Testis (tissue), 3 donors: Measurements from ENCODE around the gene ACOX1. TPM values are rescaled to one million over a fixed set of nuclear protein-coding genes. Genes with fewer than 3 reads are reported as not detected.

Experiments
- DNase-seq: peaks from one replicate; pipeline ENCODE4 v3.0.0-alpha.2; 2019
- H3K27ac ChIP-seq, 2 donors: fragments of 200-600 bp; sonication (generic); one replicate each; pipeline ENCODE4 v1.5.1; 2019
- H3K27me3 ChIP-seq: fragments of 200-600 bp; sonication (generic); one replicate; pipeline ENCODE4 v1.5.1; 2019
- H3K36me3 ChIP-seq: fragments of 200-600 bp; sonication (generic); one replicate; pipeline ENCODE4 v1.5.1; 2017; ENCODE audit warnings: low read depth; ENCODE audit errors: missing control alignments
- H3K4me1 ChIP-seq: fragments of 200-600 bp; sonication (generic); one replicate; pipeline ENCODE4 v1.5.1; 2019
- H3K4me3 ChIP-seq, 2 donors: fragments of 200-600 bp; sonication (generic); one replicate each; pipeline ENCODE4 v1.5.1; 2017 to 2019
- H3K9me3 ChIP-seq: fragments of 200-600 bp; sonication (generic); one replicate; pipeline ENCODE4 v1.5.1; 2017
- POLR2A ChIP-seq: fragments of 450-650 bp; IDR thresholded peaks from one replicate; pipeline ENCODE4 v1.6.1; 2017; ENCODE audit warnings: antibody characterized with exemption, mild to moderate bottlenecking, moderate library complexity
- WGBS, 2 donors: methylation state at CpG; one replicate each; pipeline ENCODE4 v1.1.5; 2018; 5-methylcytosine and 5-hydroxymethylcytosine counted together
- intact Hi-C: fragments of 100-400 bp; cut with DNase I; formaldehyde crosslinking; loops from one replicate; pipeline ENCODE4 v1.15.1; 2023; ENCODE audit warnings: low total_unique reads
- polyA plus RNA-seq: library from polyadenylated mRNA; stranded (reverse); fragments of 350-450 nt; fragmentation: Illumina TruSeq; extraction: RNeasy Lipid Tissue Mini Kit (QIAGEN cat#74804); gene quantifications from one replicate; pipeline ENCODE4 v1.2.3, GENCODE V29; 2014; ENCODE audit warnings: low read depth, low replicate concordance; ENCODE audit not compliant: insufficient read depth
- total RNA-seq, 2 donors: library from RNA; depleted of rRNA; stranded (reverse); fragments of >200 nt; gene quantifications; one replicate each; pipeline ENCODE4 v1.2.3, GENCODE V29; 2016
- TF ChIP-seq, protein P1 (sequence below), 3 experiments: fragments of 450-650 bp in 2 of 3; fragments of 200-600 bp in 1 of 3; sonication (generic) in 1 of 3; IDR thresholded peaks; one replicate each; pipeline ENCODE4 v1.5.1; 2016 to 2019; ENCODE audit warnings: antibody characterized with exemption in 3 of 3, mild to moderate bottlenecking in 2 of 3, moderate library complexity in 1 of 3

Gene ACOX1
- total and polyA plus RNA-seq, 3 donors from 2014 or later, result 24.1 to 77.7 (median 64.1) TPM

DNA sequence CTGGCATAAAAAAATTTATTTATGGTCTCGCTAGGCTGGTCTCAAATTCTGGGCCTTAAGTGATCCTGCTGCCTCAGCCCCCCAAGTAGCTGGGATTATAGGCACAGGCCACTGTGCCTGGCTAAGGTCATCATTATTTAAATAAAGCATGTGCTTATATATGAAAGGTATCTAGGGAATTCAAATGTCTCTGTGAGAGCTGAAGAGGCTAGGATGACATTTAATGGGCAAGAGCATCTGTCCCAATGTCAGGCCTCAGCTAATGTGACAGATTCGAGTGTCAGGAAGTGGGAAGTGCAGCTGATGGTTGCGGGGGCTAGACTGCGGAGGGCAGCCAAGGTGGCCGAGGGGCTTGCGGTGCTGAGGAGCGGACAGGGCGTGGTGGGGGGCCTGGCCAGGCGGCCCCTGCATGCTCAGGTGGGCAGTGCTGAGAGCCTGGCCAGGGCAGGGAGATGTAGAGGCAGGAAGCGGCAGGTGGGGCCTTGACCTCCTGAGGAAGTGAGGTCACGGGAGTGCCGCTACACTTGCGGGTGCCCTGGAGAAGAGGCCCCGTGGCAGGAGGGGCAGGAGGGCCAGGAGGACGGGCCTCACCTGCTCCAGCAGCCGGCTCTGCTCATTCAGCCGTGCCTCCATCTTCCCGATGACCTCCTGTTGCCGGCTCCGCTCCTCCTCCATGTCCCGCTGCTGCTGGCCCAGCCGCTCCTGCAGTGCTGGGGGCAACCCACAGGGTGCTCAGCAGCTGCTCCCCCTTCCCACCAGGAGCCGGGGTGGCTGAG is 61.6 kb downstream of the ACOX1 start:
- intact Hi-C loops, result no loop called here
- Histone ChIP-seq H3K36me3 (no peaks in the 10 kb centered on the region), H3K27ac (no peak overlapping the region), H3K4me3 (no peak overlapping the region), H3K4me1 (peaks cover 8% of the 10 kb centered on the region), H3K9me3 (no peaks in the 10 kb centered on the region), H3K27me3 (no peaks in the 10 kb centered on the region)
- DNase-seq, result no peak
- TF ChIP-seq POLR2A, result no peak
- TF ChIP-seq, protein P1, sequence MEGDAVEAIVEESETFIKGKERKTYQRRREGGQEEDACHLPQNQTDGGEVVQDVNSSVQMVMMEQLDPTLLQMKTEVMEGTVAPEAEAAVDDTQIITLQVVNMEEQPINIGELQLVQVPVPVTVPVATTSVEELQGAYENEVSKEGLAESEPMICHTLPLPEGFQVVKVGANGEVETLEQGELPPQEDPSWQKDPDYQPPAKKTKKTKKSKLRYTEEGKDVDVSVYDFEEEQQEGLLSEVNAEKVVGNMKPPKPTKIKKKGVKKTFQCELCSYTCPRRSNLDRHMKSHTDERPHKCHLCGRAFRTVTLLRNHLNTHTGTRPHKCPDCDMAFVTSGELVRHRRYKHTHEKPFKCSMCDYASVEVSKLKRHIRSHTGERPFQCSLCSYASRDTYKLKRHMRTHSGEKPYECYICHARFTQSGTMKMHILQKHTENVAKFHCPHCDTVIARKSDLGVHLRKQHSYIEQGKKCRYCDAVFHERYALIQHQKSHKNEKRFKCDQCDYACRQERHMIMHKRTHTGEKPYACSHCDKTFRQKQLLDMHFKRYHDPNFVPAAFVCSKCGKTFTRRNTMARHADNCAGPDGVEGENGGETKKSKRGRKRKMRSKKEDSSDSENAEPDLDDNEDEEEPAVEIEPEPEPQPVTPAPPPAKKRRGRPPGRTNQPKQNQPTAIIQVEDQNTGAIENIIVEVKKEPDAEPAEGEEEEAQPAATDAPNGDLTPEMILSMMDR (IDR thresholded peaks at IDR 0.05), result no peak
- 90 to 91% methylated on average over 20 to 21 of the region's 23 CpGs for WGBS, 2 donors

DNA sequence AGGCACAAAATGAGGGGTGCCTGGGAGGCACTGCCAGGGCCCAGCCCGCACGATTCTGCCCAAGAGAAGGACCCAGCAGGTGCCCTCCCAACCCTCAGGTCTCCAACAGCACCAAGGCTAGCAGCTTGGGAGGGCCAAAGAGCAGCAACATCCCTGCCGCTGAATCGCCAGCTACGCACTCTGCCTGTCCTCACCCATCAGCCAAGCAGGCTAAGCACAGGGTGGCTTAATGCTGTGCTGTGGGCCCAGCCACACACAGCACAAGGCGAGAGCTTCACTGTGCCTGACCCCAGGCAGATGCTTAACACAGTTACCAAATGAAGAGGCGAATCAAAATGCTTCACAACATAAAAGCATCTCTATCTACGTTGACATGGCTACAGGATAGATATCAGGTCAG is 63.7 kb downstream of the ACOX1 start:
- Histone ChIP-seq H3K4me3 (no peak overlapping the region), H3K36me3 (no peaks in the 10 kb centered on the region), H3K4me1 (peaks cover 7% of the 10 kb centered on the region), H3K27me3 (no peaks in the 10 kb centered on the region), H3K9me3 (no peaks in the 10 kb centered on the region), H3K27ac (no peak overlapping the region)
- no peak for TF ChIP-seq POLR2A
- TF ChIP-seq, protein P1 (IDR thresholded peaks at IDR 0.05), result no peak
- WGBS, 2 donors, result 69 to 85% methylated on average over 4 to 8 of the region's 8 CpGs
- intact Hi-C loops, result no loop called here
- no peak for DNase-seq

DNA sequence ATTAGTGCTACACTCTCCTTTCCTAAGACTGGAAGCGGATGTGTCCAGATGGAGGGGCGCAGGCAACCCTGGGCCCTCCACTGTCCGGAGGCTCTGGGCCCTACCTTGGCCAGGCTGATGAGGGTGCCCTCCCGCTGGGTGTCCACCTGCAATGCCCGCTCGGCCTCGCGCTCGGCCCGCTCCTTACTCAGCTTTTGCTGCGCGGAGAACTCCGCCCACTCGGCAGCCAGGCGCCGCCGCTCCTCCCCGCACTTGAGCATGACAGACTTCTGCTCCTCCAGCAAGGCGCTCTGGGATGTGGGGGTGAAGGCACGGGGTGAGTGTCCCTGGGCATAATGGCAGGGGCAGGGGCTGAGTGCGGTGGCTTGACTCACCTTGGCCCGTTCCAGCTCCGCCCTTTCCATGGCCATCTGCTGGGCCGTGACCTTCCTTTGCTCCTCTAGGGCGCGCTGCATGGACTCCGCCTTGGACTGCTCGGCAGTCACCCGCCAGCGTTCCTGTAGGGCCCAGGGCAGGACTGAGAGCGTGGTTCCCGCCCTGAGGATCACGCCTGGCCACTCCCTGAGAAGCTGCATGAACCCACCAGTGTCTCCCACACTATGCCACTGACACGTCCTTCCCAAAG is 64.2 kb downstream of the ACOX1 start:
- 48 to 69% methylated on average over 21 to 34 of the region's 34 CpGs for whole genome bisulfite sequencing, 2 donors
- Histone ChIP-seq H3K27me3 (no peaks in the 10 kb centered on the region), H3K4me3 (no peak overlapping the region), H3K4me1 (peaks cover 12% of the 10 kb centered on the region), H3K36me3 (no peaks in the 10 kb centered on the region), H3K9me3 (no peaks in the 10 kb centered on the region), H3K27ac (no peak overlapping the region)
- TF ChIP-seq, protein P1 (IDR thresholded peaks at IDR 0.05), result no peak
- no peak for TF ChIP-seq POLR2A
- intact Hi-C loops, result no loop called here
- DNase-seq, result no peak

DNA sequence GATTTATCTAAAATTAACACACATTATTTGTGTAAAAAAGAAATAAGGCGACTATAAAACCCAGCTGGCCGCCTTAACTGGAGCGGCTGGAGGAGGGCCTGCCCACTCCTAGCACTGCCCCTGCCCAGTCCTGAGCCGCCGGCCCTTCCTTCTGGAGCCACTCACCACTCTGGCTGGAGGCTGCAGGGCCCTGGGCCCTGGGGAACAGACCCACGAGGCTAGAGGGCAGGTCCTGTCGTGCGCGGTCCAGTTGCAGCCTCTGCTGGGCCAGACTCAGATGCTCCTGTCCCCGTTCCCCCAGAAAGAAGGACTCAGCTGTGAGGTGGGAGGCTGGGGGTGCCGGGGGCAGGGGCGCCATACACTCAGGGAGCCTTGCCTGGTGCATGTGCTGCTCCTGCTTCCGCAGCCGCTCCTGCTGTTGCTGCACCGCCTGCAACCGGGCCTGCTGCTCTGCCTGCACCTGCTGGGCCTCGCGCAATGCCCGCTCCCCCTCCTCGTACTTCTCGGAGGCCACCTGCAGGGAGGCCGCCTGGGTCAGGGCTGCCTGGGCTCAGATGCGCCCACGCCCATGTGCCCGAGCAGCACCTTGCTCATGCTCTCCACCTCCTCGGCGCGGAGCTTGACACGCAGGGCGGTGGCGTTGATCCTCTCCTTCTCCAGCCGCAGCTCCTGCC is 65.3 kb downstream of the ACOX1 start:
- H3K4me3 ChIP-seq, result no peak overlapping the region
- no peaks in the 10 kb centered on the region for H3K36me3 ChIP-seq
- 72 to 77% methylated on average over 13 to 31 of the region's 32 CpGs for WGBS, 2 donors
- H3K9me3 ChIP-seq, result no peaks in the 10 kb centered on the region
- peaks cover 19% of the 10 kb centered on the region for H3K4me1 ChIP-seq
- TF ChIP-seq POLR2A, result no peak
- TF ChIP-seq, protein P1 (IDR thresholded peaks at IDR 0.05), result no peak
- no peak overlapping the region for H3K27ac ChIP-seq
- no peak for DNase-seq
- intact Hi-C loops, result no loop called here
- no peaks in the 10 kb centered on the region for H3K27me3 ChIP-seq
